Ovary (tissue), 3 donors: ENCODE data around the gene ZNF124.

ENCODE experiments used
- EP300 ChIP-seq: sonication (generic); formaldehyde crosslinking; IDR thresholded peaks from one replicate; pipeline ENCODE4 v1.6.1; 2017; ENCODE audit warnings: antibody characterized with exemption
- TF ChIP-seq, protein P1 (sequence below), 3 donors: fragments of 450-650 bp in 2 of 3; fragments of 200-600 bp in 1 of 3; IDR thresholded peaks; one replicate each; pipeline versions ENCODE4 v1.5.1 to v1.8.0; 2016 to 2022; ENCODE audit warnings: antibody characterized with exemption in 3 of 3, mild to moderate bottlenecking in 1 of 3
- donor health status: DM: no; HTN: no; CAD: no.

DNA sequence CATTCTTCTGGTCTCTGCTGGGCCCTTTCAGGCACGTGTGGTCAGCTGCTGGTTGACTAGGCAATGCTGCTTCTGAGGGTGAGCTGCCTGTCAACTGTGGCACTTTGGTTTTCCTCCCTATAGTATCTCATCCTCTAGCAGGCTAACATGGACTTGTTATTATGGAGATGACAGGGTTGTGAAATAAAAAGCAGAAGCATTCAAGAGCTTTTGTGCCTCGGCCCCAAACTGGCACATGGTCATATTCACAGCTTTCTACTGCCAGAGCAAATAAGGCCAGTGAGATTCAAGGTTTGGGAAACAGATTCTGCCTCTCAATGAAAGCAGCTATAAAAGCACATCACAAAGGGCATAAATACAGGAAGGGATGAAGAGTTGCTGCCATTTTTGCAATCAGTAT, 1.6 kb upstream of the ZNF124 start:
- TF ChIP-seq, protein P1, sequence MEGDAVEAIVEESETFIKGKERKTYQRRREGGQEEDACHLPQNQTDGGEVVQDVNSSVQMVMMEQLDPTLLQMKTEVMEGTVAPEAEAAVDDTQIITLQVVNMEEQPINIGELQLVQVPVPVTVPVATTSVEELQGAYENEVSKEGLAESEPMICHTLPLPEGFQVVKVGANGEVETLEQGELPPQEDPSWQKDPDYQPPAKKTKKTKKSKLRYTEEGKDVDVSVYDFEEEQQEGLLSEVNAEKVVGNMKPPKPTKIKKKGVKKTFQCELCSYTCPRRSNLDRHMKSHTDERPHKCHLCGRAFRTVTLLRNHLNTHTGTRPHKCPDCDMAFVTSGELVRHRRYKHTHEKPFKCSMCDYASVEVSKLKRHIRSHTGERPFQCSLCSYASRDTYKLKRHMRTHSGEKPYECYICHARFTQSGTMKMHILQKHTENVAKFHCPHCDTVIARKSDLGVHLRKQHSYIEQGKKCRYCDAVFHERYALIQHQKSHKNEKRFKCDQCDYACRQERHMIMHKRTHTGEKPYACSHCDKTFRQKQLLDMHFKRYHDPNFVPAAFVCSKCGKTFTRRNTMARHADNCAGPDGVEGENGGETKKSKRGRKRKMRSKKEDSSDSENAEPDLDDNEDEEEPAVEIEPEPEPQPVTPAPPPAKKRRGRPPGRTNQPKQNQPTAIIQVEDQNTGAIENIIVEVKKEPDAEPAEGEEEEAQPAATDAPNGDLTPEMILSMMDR (IDR thresholded peaks at IDR 0.05), result no peak
- TF ChIP-seq EP300, result no peak
